Gastrocnemius medialis (tissue), 4 donors: ENCODE results near the gene RASGEF1B.

Experiments
- CTCF ChIP-seq, 5 experiments: fragments of 450-650 bp in 3 of 5; fragments of 200-600 bp in 2 of 5; sonication (generic) in 2 of 5; IDR thresholded peaks in 4 of 5; conservative IDR thresholded peaks in 1 of 5; 1 replicate in 4 of 5; 2 replicates in 1 of 5; pipeline ENCODE4 v1.5.1; 2016 to 2019; ENCODE audit warnings: antibody characterized with exemption in 5 of 5, mild to moderate bottlenecking in 3 of 5, moderate library complexity in 3 of 5
- POLR2A ChIP-seq, 2 donors: fragments of 450-650 bp; IDR thresholded peaks; one replicate each; pipeline ENCODE4 v1.6.1; 2017; ENCODE audit warnings: antibody characterized with exemption in 2 of 2, mild to moderate bottlenecking in 2 of 2, moderate library complexity in 2 of 2

DNA sequence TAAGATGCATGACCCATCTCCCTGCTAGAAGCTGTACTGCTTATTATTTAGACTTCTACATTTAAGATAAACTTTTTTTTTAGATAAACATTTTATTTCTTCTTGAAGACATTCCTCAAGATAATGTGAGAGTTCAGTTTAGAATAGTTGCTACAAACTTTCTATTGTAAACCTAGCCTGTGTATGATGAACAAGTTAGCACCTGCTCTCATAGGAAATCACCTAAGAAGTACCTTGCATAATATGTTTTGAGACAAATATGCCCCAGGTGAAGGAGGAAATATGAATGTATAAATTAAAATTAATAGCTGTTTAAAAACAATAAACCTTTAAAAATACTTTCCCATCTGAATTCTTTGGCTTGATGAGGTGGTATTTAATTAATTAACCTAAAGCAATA, 35.6 kb downstream of the RASGEF1B start:
- TF ChIP-seq CTCF (IDR thresholded peaks at IDR 0.05 in 4 of 5, conservative IDR thresholded peaks at IDR 0.05 in 1 of 5) = no peak
- no peak for TF ChIP-seq POLR2A (IDR thresholded peaks at IDR 0.05)
